DOHH2 (cell line): ENCODE results near the gene IQGAP1.

Source experiments
- H3F3A ChIP-seq: fragments of 200-600 bp; sonication (generic), shearing (Covaris generic); 2 replicates; pipeline ENCODE4 v1.6.0; 2016; ENCODE audit warnings: antibody characterized with exemption, mild to moderate bottlenecking; ENCODE audit not compliant: control insufficient read depth, insufficient read depth
- H3K27ac ChIP-seq: fragments of 200-600 bp; sonication (generic); 2 replicates; pipeline ENCODE4 v1.5.1; 2014; ENCODE audit warnings: low read depth, mild to moderate bottlenecking, low read length, moderate library complexity
- H3K27me3 ChIP-seq: fragments of 200-600 bp; sonication (generic); 2 replicates; pipeline ENCODE4 v1.6.1; 2014; ENCODE audit warnings: mild to moderate bottlenecking, low read length, mixed read lengths; ENCODE audit not compliant: control insufficient read depth
- H3K36me3 ChIP-seq: fragments of 200-600 bp; sonication (generic); 2 replicates; pipeline ENCODE4 v1.6.1; 2014; ENCODE audit warnings: mild to moderate bottlenecking, low read length, moderate library complexity, mixed read lengths; ENCODE audit not compliant: control insufficient read depth
- H3K4me1 ChIP-seq: fragments of 200-600 bp; sonication (generic); 2 replicates; pipeline ENCODE4 v1.6.1; 2014; ENCODE audit warnings: mild to moderate bottlenecking, low read length, mixed read lengths; ENCODE audit not compliant: control insufficient read depth
- H3K4me2 ChIP-seq: fragments of 200-600 bp; sonication (generic); 2 replicates; pipeline ENCODE4 v1.6.0; 2014; ENCODE audit warnings: mild to moderate bottlenecking, low read length, moderate library complexity
- H3K4me3 ChIP-seq: fragments of 200-600 bp; sonication (generic); 2 replicates; pipeline ENCODE4 v1.5.1; 2014; ENCODE audit warnings: mild to moderate bottlenecking, low read length, mixed read lengths
- H3K79me2 ChIP-seq: fragments of 200-600 bp; sonication (generic); 2 replicates; pipeline ENCODE4 v1.6.1; 2014; ENCODE audit warnings: mild to moderate bottlenecking, low read length, mixed read lengths; ENCODE audit not compliant: control insufficient read depth
- H3K9me2 ChIP-seq: fragments of 200-600 bp; sonication (generic); replicated peaks from 2 replicates; pipeline ENCODE4 v1.6.1; 2014; ENCODE audit warnings: mild to moderate bottlenecking, low read length, mixed read lengths; ENCODE audit not compliant: control insufficient read depth
- H3K9me3 ChIP-seq: fragments of 200-600 bp; sonication (generic); 2 replicates; pipeline ENCODE4 v1.6.1; 2014; ENCODE audit warnings: antibody characterized with exemption, low read length, mixed read lengths; ENCODE audit not compliant: control insufficient read depth, insufficient read depth
- H4K20me1 ChIP-seq: fragments of 200-600 bp; sonication (generic); 2 replicates; pipeline ENCODE4 v1.6.0; 2014; ENCODE audit warnings: low read depth, mild to moderate bottlenecking, antibody characterized with exemption, low read length, moderate library complexity; ENCODE audit not compliant: control insufficient read depth, insufficient read depth
- EZH2phosphoT487 ChIP-seq: fragments of 200-600 bp; sonication (generic); IDR thresholded peaks from 2 replicates; pipeline ENCODE4 v1.6.1; 2017; ENCODE audit warnings: borderline replicate concordance, mild to moderate bottlenecking, antibody characterized with exemption, low read length, moderate library complexity, mixed read lengths
- TF ChIP-seq, protein P1 (sequence below): fragments of 200-600 bp; sonication (generic); IDR thresholded peaks from one replicate; pipeline ENCODE4 v1.5.1; 2014; ENCODE audit warnings: antibody characterized with exemption, mild to moderate bottlenecking, low read depth, low read length; ENCODE audit not compliant: poor library complexity, severe bottlenecking

Gene IQGAP1

DNA sequence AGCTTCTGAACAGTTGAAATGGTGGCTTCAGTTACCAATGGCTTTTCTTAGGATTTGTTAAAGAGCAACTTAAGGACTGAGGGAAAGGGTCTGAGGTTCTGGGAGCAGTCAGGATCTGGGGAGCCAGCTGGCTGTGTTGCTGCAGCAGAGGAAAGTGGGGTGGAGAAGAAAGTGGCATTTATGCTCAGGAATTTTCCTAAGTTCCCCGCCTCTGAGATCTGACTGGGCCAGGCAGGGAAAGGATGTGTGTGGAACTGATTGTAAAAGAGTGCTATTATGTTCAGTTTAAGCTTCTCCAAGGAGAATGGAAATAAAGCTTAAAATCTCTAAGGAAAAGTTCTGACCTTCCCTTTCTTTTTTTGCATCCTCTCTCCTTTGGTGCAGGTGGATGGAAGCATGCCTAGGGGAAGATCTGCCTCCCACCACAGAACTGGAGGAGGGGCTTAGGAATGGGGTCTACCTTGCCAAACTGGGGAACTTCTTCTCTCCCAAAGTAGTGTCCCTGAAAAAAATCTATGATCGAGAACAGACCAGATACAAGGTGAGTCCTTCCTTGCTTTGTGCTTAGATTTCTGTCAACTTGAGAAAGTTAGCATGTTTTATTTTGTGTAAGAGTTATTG is 37.8 kb downstream of the IQGAP1 start:
- Histone ChIP-seq H3K4me1 (peaks cover 20% of the 10 kb centered on the region), H3F3A (no peaks in the 10 kb centered on the region), H3K9me2 (no peaks in the 10 kb centered on the region), H3K27me3 (no peaks in the 10 kb centered on the region), H4K20me1 (peaks cover 3% of the 10 kb centered on the region; the same call in 1 of the 2 replicates), H3K9me3 (no peaks in the 10 kb centered on the region), H3K36me3 (peaks cover 20% of the 10 kb centered on the region), H3K4me3 (no peak overlapping the region), H3K27ac (no peak overlapping the region), H3K4me2 (no peak overlapping the region), H3K79me2 (peaks cover 47% of the 10 kb centered on the region)
- TF ChIP-seq, protein P1, sequence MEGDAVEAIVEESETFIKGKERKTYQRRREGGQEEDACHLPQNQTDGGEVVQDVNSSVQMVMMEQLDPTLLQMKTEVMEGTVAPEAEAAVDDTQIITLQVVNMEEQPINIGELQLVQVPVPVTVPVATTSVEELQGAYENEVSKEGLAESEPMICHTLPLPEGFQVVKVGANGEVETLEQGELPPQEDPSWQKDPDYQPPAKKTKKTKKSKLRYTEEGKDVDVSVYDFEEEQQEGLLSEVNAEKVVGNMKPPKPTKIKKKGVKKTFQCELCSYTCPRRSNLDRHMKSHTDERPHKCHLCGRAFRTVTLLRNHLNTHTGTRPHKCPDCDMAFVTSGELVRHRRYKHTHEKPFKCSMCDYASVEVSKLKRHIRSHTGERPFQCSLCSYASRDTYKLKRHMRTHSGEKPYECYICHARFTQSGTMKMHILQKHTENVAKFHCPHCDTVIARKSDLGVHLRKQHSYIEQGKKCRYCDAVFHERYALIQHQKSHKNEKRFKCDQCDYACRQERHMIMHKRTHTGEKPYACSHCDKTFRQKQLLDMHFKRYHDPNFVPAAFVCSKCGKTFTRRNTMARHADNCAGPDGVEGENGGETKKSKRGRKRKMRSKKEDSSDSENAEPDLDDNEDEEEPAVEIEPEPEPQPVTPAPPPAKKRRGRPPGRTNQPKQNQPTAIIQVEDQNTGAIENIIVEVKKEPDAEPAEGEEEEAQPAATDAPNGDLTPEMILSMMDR, result no peak
- TF ChIP-seq EZH2phosphoT487, result no peak

DNA sequence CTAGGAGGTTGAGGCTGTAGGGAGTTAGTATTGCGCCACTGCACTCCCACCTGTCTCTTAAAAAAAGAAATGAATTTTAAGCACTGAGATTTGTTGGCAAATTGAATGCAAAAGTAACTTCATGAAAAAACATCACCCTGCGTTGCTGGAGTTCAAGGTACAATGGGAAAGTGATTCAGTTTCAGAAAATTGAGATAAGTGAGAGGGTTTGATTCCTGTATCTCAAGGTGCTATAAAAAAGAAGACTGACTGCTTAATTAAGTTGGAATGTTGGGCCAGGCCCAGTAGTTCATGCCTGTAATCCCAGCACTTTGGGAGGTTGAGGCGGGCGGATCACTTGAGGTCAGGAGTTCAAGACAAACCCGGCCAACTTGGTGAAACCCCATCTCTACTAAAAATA is 39.1 kb downstream of the IQGAP1 start:
- Histone ChIP-seq H3K27ac (no peak overlapping the region), H3F3A (peaks cover 6% of the 10 kb centered on the region), H3K9me2 (no peaks in the 10 kb centered on the region), H3K4me1 (peaks cover 30% of the 10 kb centered on the region), H3K4me3 (no peak overlapping the region), H3K27me3 (no peaks in the 10 kb centered on the region), H3K79me2 (peaks cover 37% of the 10 kb centered on the region), H3K9me3 (no peaks in the 10 kb centered on the region), H4K20me1 (no peaks in the 10 kb centered on the region), H3K36me3 (peaks cover 29% of the 10 kb centered on the region), H3K4me2 (no peak overlapping the region)
- TF ChIP-seq EZH2phosphoT487, result no peak
- TF ChIP-seq, protein P1, result no peak

DNA sequence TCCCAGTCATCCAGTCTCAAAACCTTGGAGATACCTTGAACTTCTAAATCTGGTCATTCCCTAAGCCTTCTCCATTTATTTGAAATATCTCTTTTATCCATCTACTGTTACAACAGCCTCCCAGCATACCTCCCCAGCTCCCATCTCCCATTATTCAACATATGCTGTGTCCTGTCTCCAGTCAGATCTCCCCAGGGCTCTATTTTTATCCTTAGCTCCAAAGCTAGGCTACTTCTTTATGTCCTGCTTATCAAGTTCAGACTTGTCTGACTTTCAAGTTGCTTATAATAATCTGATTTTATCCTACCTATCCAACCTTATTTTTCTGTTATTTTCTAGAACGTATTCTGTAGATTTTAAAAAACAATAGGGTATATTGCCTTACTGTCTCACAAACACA is 44.2 kb downstream of the IQGAP1 start:
- Histone ChIP-seq H3K79me2 (peaks cover 3% of the 10 kb centered on the region), H3K9me2 (no peaks in the 10 kb centered on the region), H3K4me2 (no peak overlapping the region), H3K27ac (no peak overlapping the region), H4K20me1 (no peaks in the 10 kb centered on the region), H3K27me3 (no peaks in the 10 kb centered on the region), H3K9me3 (no peaks in the 10 kb centered on the region), H3F3A (peaks cover 6% of the 10 kb centered on the region), H3K4me3 (no peak overlapping the region), H3K36me3 (peaks cover 68% of the 10 kb centered on the region), H3K4me1 (peaks cover 40% of the 10 kb centered on the region)
- TF ChIP-seq, protein P1, result no peak
- TF ChIP-seq EZH2phosphoT487, result no peak
